ENCODE results near the gene DSG3. TPM values are rescaled to one million over a fixed set of nuclear protein-coding genes. Genes with fewer than 3 reads are reported as not detected.

DSG3 gene
- total RNA-seq, 1 donor from 2014 or later, result 0.12 TPM

DNA sequence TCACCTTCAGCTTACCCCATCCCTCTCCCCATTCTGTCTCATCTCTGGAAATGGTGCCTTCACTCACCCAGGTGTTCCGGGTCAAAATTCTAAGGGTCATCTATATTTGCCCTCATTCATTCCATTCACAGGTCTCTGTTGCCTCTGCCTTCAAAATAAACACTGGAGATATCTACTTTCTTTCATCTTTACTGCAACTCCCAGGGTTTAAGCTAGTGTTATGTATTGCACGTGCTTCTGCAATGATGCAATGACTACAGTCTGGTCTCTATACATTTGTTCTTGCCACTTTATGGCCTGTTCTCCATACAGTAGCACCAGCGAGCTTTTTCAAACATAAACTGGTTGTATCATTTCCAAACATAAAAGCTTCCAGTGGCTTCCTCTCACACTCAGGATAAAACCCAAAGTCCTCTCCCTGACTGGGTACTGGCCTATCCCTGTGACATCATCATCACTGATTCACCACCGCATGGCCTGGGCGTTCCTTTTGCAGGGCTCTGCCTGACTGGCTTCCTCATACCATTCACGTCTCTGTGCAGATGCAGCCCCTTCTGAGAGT lies 64.7 kb downstream of the DSG3 start:
- intact Hi-C loops (cut with DNase I), result no loop called here
- ATAC-seq, result peak; percentile 62
- TF ChIP-seq, protein P1, sequence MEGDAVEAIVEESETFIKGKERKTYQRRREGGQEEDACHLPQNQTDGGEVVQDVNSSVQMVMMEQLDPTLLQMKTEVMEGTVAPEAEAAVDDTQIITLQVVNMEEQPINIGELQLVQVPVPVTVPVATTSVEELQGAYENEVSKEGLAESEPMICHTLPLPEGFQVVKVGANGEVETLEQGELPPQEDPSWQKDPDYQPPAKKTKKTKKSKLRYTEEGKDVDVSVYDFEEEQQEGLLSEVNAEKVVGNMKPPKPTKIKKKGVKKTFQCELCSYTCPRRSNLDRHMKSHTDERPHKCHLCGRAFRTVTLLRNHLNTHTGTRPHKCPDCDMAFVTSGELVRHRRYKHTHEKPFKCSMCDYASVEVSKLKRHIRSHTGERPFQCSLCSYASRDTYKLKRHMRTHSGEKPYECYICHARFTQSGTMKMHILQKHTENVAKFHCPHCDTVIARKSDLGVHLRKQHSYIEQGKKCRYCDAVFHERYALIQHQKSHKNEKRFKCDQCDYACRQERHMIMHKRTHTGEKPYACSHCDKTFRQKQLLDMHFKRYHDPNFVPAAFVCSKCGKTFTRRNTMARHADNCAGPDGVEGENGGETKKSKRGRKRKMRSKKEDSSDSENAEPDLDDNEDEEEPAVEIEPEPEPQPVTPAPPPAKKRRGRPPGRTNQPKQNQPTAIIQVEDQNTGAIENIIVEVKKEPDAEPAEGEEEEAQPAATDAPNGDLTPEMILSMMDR (IDR thresholded peaks at IDR 0.05), result no peak

DNA sequence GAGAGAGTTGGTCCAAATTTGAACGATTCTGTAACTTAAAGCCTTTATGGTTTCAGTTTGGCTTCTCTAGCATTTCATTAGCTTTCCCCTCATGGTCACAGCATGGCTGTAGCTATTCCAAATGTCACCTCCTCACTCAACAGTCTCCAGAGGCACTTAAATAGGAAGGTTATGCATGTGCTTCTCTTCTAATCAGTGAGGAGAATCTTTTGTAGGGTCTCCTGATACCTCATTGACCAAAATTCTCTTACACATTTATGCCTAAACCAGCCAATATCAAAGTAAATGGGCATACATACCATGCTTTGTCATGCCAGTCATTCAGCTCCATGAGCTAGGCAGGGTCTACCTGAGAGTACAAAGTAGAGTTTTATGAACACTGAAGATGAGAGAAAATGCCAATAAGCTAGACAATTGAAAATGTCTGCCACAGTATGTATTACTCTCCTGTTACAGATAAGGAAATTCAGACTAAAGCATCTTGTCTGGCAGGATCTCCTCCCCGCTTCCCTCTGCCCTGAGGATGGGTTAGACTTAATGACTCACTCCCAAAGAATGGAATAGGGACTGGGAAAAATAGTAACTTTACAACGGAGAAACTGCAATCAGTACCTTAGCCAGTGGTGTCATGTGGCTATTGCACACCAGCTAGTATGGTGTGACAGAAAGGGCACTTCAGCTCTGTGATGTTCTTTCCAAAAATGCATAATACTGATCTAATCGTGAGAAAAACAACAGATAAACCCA lies 65.8 kb downstream of the DSG3 start:
- ATAC-seq, result no peak
- no peaks in the 10 kb centered on the region for H3K36me3 ChIP-seq
- peaks cover 5% of the 10 kb centered on the region for H3K27me3 ChIP-seq
- H3K4me3 ChIP-seq, result no peak overlapping the region
- intact Hi-C loops (cut with DNase I), result no loop called here
- TF ChIP-seq, protein P1 (IDR thresholded peaks at IDR 0.05), result no peak
- no peak overlapping the region for H3K27ac ChIP-seq
- H3K9me3 ChIP-seq, result no peaks in the 10 kb centered on the region
- no peaks in the 10 kb centered on the region for H3K4me1 ChIP-seq
- DNase-seq, result no peak

More for the DNA sequence above, 64.7 kb downstream of the DSG3 start:
- Histone ChIP-seq H3K36me3 (no peaks in the 10 kb centered on the region), H3K27me3 (peaks cover 7% of the 10 kb centered on the region), H3K27ac (no peak overlapping the region), H3K4me3 (no peak overlapping the region), H3K4me1 (no peaks in the 10 kb centered on the region), H3K9me3 (no peaks in the 10 kb centered on the region)
- no peak for DNase-seq

DNA sequence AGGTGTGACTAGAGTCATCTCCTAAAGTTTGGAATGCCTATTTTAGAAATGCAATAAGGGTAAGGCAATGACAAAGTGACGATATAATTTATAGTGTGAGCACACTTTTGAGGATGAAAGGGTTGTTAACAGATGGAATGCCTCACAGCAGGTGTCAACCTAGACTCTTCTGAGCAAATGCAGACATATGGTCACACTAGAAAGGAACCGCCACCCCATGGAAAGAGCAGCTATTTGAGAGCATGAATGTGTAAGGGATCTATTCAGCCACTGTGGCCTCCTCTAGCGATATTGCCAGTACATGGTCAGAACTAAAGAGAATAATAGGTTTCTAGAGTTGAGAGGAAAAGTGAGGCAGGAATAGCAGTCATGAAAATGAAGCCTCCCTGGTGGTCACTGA lies 68.9 kb downstream of the DSG3 start:
- ATAC-seq (no peak), DNase-seq (no peak)
- Histone ChIP-seq H3K36me3 (no peaks in the 10 kb centered on the region), H3K4me1 (no peaks in the 10 kb centered on the region), H3K4me3 (no peak overlapping the region), H3K27me3 (no peaks in the 10 kb centered on the region), H3K27ac (no peak overlapping the region), H3K9me3 (no peaks in the 10 kb centered on the region)
- TF ChIP-seq, protein P1 (IDR thresholded peaks at IDR 0.05), result no peak
- intact Hi-C loops (cut with DNase I), result no loop called here

DNA sequence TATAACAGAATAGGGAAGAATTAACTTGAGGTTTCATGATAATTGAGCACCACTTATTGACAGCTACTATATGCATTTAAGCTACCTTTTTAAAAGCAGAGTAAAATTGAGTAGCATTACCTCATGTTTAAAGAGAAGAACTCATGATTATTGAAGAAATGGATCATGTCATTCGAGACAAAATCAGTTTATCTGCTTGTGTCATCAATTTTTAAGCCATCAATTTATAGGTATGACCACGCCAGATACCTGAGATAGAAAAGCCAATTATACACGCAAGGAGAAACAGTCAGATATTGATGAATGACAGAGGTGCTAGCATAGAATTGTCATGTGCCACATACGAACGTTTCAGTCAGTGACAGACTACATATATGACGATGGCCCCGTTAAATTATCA lies 78.8 kb downstream of the DSG3 start:
- no peak overlapping the region for H3K27ac ChIP-seq
- intact Hi-C loops (cut with DNase I), result no loop called here
- TF ChIP-seq, protein P1 (IDR thresholded peaks at IDR 0.05), result no peak
- H3K4me1 ChIP-seq, result no peaks in the 10 kb centered on the region
- no peak overlapping the region for H3K4me3 ChIP-seq
- DNase-seq (no peak), ATAC-seq (no peak)
- no peaks in the 10 kb centered on the region for H3K9me3 ChIP-seq
- H3K36me3 ChIP-seq, result peaks cover 4% of the 10 kb centered on the region
- H3K27me3 ChIP-seq, result no peaks in the 10 kb centered on the region

Other genes with a start within 250 kb of the DSG3 start
- not detected for gene DSG1, start 129.6 kb upstream of the DSG3 start, total RNA-seq
- gene DSG4, start 71.0 kb upstream of the DSG3 start, total RNA-seq, result not detected
- 34.2 TPM for gene DSG2, start 50.4 kb downstream of the DSG3 start, total RNA-seq
- gene TTR, start 144.1 kb downstream of the DSG3 start, total RNA-seq, result not detected
- gene B4GALT6, start 236.8 kb downstream of the DSG3 start, total RNA-seq, result 3.5 TPM